ENCODE measurements around the gene CFAP68. TPM values are rescaled to one million over a fixed set of nuclear protein-coding genes. Genes with fewer than 3 reads are reported as not detected.
A peak's percentile ranks its signal among the peaks of the same experiment; 100 is the strongest.

Gene CFAP68
- total RNA-seq, 4 donors from 2014 or later, result 8.2 to 20.9 (median 9.8) TPM

- no peak for DNase-seq
- intact Hi-C loops (cut with DNase I; ENCODE audit: low total_unique reads) (no loop called here), in situ Hi-C loops (cut with MboI; ENCODE audit: low sequenced_read_pairs in 4 of 4) (no loop called here)
- Histone ChIP-seq H3K27me3 (no peaks in the 10 kb centered on the region), H3K27ac (no peak overlapping the region), H3K36me3 (no peaks in the 10 kb centered on the region), H3K4me1 (no peaks in the 10 kb centered on the region), H3K4me3 (no peak overlapping the region), H3K9me3 (no peaks in the 10 kb centered on the region)
- TF ChIP-seq, protein P1, sequence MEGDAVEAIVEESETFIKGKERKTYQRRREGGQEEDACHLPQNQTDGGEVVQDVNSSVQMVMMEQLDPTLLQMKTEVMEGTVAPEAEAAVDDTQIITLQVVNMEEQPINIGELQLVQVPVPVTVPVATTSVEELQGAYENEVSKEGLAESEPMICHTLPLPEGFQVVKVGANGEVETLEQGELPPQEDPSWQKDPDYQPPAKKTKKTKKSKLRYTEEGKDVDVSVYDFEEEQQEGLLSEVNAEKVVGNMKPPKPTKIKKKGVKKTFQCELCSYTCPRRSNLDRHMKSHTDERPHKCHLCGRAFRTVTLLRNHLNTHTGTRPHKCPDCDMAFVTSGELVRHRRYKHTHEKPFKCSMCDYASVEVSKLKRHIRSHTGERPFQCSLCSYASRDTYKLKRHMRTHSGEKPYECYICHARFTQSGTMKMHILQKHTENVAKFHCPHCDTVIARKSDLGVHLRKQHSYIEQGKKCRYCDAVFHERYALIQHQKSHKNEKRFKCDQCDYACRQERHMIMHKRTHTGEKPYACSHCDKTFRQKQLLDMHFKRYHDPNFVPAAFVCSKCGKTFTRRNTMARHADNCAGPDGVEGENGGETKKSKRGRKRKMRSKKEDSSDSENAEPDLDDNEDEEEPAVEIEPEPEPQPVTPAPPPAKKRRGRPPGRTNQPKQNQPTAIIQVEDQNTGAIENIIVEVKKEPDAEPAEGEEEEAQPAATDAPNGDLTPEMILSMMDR (IDR thresholded peaks at IDR 0.05 in 4 of 5, conservative IDR thresholded peaks at IDR 0.05 in 1 of 5), result no peak
- TF ChIP-seq POLR2A (IDR thresholded peaks at IDR 0.05), result no peak
- no peak for ATAC-seq
These were observed 7.5 kb downstream of the CFAP68 start for GRCh38 chr11:111886844-111887243.

GRCh38 chr11:111905411-111905810 lies 26.1 kb downstream of the CFAP68 start:
- ATAC-seq (no peak), DNase-seq (no peak)
- peaks cover 0 to 21% of the 10 kb centered on the region in 2 donors for H3K36me3 ChIP-seq
- intact Hi-C loops (cut with DNase I; ENCODE audit: low total_unique reads), result no loop called here
- H3K9me3 ChIP-seq, result no peaks in the 10 kb centered on the region
- H3K27ac ChIP-seq, result peak overlapping the region; percentile 91 to 97 (median 97)
- TF ChIP-seq POLR2A (IDR thresholded peaks at IDR 0.05), result no peak
- TF ChIP-seq, protein P1 (IDR thresholded peaks at IDR 0.05 in 4 of 5, conservative IDR thresholded peaks at IDR 0.05 in 1 of 5), result no peak
- no peaks in the 10 kb centered on the region for H3K27me3 ChIP-seq
- in situ Hi-C loops (cut with MboI; ENCODE audit: low sequenced_read_pairs in 4 of 4), result no loop called here
- no peak overlapping the region for H3K4me3 ChIP-seq
- peaks cover 0 to 26% of the 10 kb centered on the region in 2 donors for H3K4me1 ChIP-seq

GRCh38 chr11:111906680-111907079 lies 27.3 kb downstream of the CFAP68 start:
- peaks cover 0 to 29% of the 10 kb centered on the region in 2 donors for H3K4me1 ChIP-seq
- peaks cover 0 to 24% of the 10 kb centered on the region in 2 donors for H3K36me3 ChIP-seq
- no peaks in the 10 kb centered on the region for H3K9me3 ChIP-seq
- H3K27me3 ChIP-seq, result no peaks in the 10 kb centered on the region
- no peak overlapping the region for H3K4me3 ChIP-seq
- intact Hi-C loops (cut with DNase I; ENCODE audit: low total_unique reads) (no loop called here), in situ Hi-C loops (cut with MboI; ENCODE audit: low sequenced_read_pairs in 4 of 4) (no loop called here)
- peak overlapping the region; percentile 91 to 97 (median 97) for H3K27ac ChIP-seq
- DNase-seq, result peak in 1 of 2 donors; percentile 27
- peak; percentile 60 to 70 for ATAC-seq
- TF ChIP-seq, protein P1 (IDR thresholded peaks at IDR 0.05 in 4 of 5, conservative IDR thresholded peaks at IDR 0.05 in 1 of 5), result no peak
- no peak for TF ChIP-seq POLR2A (IDR thresholded peaks at IDR 0.05)

GRCh38 chr11:111908639-111909305 lies 29.4 kb downstream of the CFAP68 start:
- Histone ChIP-seq H3K4me1 (peaks cover 11 to 35% of the 10 kb centered on the region in 2 donors), H3K36me3 (peaks cover 0 to 24% of the 10 kb centered on the region in 2 donors), H3K27me3 (no peaks in the 10 kb centered on the region), H3K27ac (peak overlapping the region; percentile 91 to 97 (median 97)), H3K9me3 (no peaks in the 10 kb centered on the region), H3K4me3 (peak overlapping the region in 3 of 4 donors; percentile 74 to 79 (median 75))
- in situ Hi-C loops (cut with MboI; ENCODE audit: low sequenced_read_pairs in 4 of 4) (no loop called here), intact Hi-C loops (cut with DNase I; ENCODE audit: low total_unique reads) (no loop called here)
- TF ChIP-seq, protein P1 (IDR thresholded peaks at IDR 0.05 in 4 of 5, conservative IDR thresholded peaks at IDR 0.05 in 1 of 5), result no peak
- TF ChIP-seq POLR2A (IDR thresholded peaks at IDR 0.05), result no peak
- ATAC-seq (no peak), DNase-seq (no peak)
